WTC11 (cell line): Measurements from ENCODE around the gene PRKAR2B.

Experiments
- ELF4 ChIP-seq: sonication (generic); formaldehyde crosslinking; IDR thresholded peaks from 2 replicates; pipeline ENCODE4 v1.8.1; 2022; ENCODE audit warnings: low read depth, mild to moderate bottlenecking, moderate library complexity, missing genetic modification reagents
- KAT7 ChIP-seq: sonication (generic); formaldehyde crosslinking; IDR thresholded peaks from 2 replicates; pipeline ENCODE4 v1.8.1; 2023; ENCODE audit warnings: missing genetic modification reagents, mild to moderate bottlenecking, borderline replicate concordance
- NR1H2 ChIP-seq: sonication (generic); formaldehyde crosslinking; IDR thresholded peaks from 2 replicates; pipeline ENCODE4 v1.9.0; 2021; ENCODE audit warnings: mild to moderate bottlenecking, moderate library complexity, missing genetic modification reagents
- TF ChIP-seq, protein P1 (sequence below): sonication (generic); formaldehyde crosslinking; IDR thresholded peaks from 2 replicates; pipeline ENCODE4 v1.8.0; 2023; ENCODE audit warnings: missing genetic modification reagents, mild to moderate bottlenecking, borderline replicate concordance

DNA sequence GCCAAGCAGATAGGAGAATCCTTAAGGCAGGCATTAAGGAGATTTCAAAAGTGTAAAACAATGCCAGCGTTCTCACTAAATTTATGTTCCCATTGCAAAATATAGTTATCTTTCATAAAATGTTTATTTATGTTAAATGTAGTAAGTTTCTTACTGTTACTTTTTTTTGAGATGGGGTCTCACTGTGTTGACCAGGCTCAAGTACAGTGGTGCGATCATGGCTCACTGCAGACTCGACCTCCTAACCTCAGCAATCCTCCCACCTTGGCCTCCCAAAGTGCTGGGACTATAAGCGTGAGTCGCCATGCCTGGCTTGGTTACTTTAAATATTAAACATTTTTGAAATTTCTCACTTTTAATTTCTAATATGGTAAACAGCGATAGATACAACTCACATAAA, 31.8 kb upstream of the PRKAR2B start:
- no peak for TF ChIP-seq KAT7 (CRISPR knock-in tag)
- TF ChIP-seq NR1H2, result no peak
- TF ChIP-seq, protein P1, sequence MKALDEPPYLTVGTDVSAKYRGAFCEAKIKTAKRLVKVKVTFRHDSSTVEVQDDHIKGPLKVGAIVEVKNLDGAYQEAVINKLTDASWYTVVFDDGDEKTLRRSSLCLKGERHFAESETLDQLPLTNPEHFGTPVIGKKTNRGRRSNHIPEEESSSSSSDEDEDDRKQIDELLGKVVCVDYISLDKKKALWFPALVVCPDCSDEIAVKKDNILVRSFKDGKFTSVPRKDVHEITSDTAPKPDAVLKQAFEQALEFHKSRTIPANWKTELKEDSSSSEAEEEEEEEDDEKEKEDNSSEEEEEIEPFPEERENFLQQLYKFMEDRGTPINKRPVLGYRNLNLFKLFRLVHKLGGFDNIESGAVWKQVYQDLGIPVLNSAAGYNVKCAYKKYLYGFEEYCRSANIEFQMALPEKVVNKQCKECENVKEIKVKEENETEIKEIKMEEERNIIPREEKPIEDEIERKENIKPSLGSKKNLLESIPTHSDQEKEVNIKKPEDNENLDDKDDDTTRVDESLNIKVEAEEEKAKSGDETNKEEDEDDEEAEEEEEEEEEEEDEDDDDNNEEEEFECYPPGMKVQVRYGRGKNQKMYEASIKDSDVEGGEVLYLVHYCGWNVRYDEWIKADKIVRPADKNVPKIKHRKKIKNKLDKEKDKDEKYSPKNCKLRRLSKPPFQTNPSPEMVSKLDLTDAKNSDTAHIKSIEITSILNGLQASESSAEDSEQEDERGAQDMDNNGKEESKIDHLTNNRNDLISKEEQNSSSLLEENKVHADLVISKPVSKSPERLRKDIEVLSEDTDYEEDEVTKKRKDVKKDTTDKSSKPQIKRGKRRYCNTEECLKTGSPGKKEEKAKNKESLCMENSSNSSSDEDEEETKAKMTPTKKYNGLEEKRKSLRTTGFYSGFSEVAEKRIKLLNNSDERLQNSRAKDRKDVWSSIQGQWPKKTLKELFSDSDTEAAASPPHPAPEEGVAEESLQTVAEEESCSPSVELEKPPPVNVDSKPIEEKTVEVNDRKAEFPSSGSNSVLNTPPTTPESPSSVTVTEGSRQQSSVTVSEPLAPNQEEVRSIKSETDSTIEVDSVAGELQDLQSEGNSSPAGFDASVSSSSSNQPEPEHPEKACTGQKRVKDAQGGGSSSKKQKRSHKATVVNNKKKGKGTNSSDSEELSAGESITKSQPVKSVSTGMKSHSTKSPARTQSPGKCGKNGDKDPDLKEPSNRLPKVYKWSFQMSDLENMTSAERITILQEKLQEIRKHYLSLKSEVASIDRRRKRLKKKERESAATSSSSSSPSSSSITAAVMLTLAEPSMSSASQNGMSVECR (CRISPR knock-in tag), result no peak
- no peak for TF ChIP-seq ELF4 (CRISPR knock-in tag)
